Endothelial cell (in vitro differentiated cells): Measurements from ENCODE around the gene PDE4B. TPM values are rescaled to one million over a fixed set of nuclear protein-coding genes. Genes with fewer than 3 reads are reported as not detected.
A peak's percentile ranks its signal among the peaks of the same experiment; 100 is the strongest.

ENCODE experiments used
- DNase-seq: peaks from one replicate; pipeline ENCODE4 v3.0.0; 2021; ENCODE audit warnings: low spot score
- H3K27ac Mint-ChIP-seq: one replicate; pipeline ENCODE4 v1.8.0; 2021; ENCODE audit warnings: mixed read lengths, inconsistent platforms; ENCODE audit not compliant: unreplicated experiment
- H3K27me3 Mint-ChIP-seq: one replicate; pipeline ENCODE4 v1.8.0; 2021; ENCODE audit warnings: mild to moderate bottlenecking, moderate library complexity, mixed read lengths, inconsistent platforms; ENCODE audit not compliant: unreplicated experiment
- H3K36me3 Mint-ChIP-seq: one replicate; pipeline ENCODE4 v1.8.0; 2021; ENCODE audit warnings: mild to moderate bottlenecking, low read depth, mixed read lengths, inconsistent platforms; ENCODE audit not compliant: unreplicated experiment
- H3K4me1 Mint-ChIP-seq: one replicate; pipeline ENCODE4 v1.8.0; 2021; ENCODE audit warnings: mild to moderate bottlenecking, mixed read lengths, inconsistent platforms; ENCODE audit not compliant: unreplicated experiment
- H3K4me3 Mint-ChIP-seq: one replicate; pipeline ENCODE4 v1.8.0; 2021; ENCODE audit warnings: mild to moderate bottlenecking, mixed read lengths, inconsistent platforms; ENCODE audit not compliant: unreplicated experiment
- H3K9me3 Mint-ChIP-seq: one replicate; pipeline ENCODE4 v1.8.0; 2021; ENCODE audit warnings: mixed read lengths, inconsistent platforms; ENCODE audit not compliant: unreplicated experiment
- CTCF ChIP-seq: fragments of 200-600 bp; sonication (generic); IDR thresholded peaks from one replicate; pipeline ENCODE4 v1.5.0; 2021; ENCODE audit warnings: antibody characterized with exemption; ENCODE audit not compliant: unreplicated experiment
- total RNA-seq: library from RNA; stranded (reverse); fragmentation: NEBNext Ultra II Directional; extraction: Animal tissue kit (Norgen Biotek cat#: 25700); gene quantifications from one replicate; pipeline ENCODE4 v1.2.1, GENCODE V29; 2021; ENCODE audit not compliant: unreplicated experiment

Gene PDE4B
- total RNA-seq, 1 donor from 2014 or later, result 45.6 TPM

- H3K9me3 Mint-ChIP-seq, result peaks cover 20% of the 10 kb centered on the region
- no peak overlapping the region for H3K27ac Mint-ChIP-seq
- peaks cover 3% of the 10 kb centered on the region for H3K27me3 Mint-ChIP-seq
- TF ChIP-seq CTCF, result no peak
- H3K36me3 Mint-ChIP-seq, result peaks cover 20% of the 10 kb centered on the region
- peaks cover 2% of the 10 kb centered on the region for H3K4me1 Mint-ChIP-seq
- DNase-seq, result no peak
- H3K4me3 Mint-ChIP-seq, result no peak overlapping the region
Observed at GRCh38 chr1:66381621-66382275, 589.1 kb downstream of the PDE4B start.

- H3K27ac Mint-ChIP-seq, result no peak overlapping the region
- peaks cover 2% of the 10 kb centered on the region for H3K4me1 Mint-ChIP-seq
- H3K4me3 Mint-ChIP-seq, result no peak overlapping the region
- peaks cover 3% of the 10 kb centered on the region for H3K27me3 Mint-ChIP-seq
- DNase-seq, result no peak
- no peak for TF ChIP-seq CTCF
- peaks cover 20% of the 10 kb centered on the region for H3K9me3 Mint-ChIP-seq
- H3K36me3 Mint-ChIP-seq, result peaks cover 20% of the 10 kb centered on the region
Observed at GRCh38 chr1:66383168-66383567, 590.5 kb downstream of the PDE4B start.

- peaks cover 20% of the 10 kb centered on the region for H3K9me3 Mint-ChIP-seq
- peaks cover 20% of the 10 kb centered on the region for H3K36me3 Mint-ChIP-seq
Observed at GRCh38 chr1:66383611-66384010, 590.9 kb downstream of the PDE4B start.

GRCh38 chr1:66384258-66384921, 591.7 kb downstream of the PDE4B start:
- no peak for DNase-seq
- H3K9me3 Mint-ChIP-seq, result peaks cover 21% of the 10 kb centered on the region
- peaks cover 2% of the 10 kb centered on the region for H3K4me1 Mint-ChIP-seq
- no peak for TF ChIP-seq CTCF
- no peak overlapping the region for H3K4me3 Mint-ChIP-seq
- peaks cover 20% of the 10 kb centered on the region for H3K36me3 Mint-ChIP-seq
- no peak overlapping the region for H3K27ac Mint-ChIP-seq
- peaks cover 3% of the 10 kb centered on the region for H3K27me3 Mint-ChIP-seq

More at GRCh38 chr1:66383611-66384010, 590.9 kb downstream of the PDE4B start:
- H3K27ac Mint-ChIP-seq, result peak overlapping the region; percentile 58
- DNase-seq, result no peak
- no peak for TF ChIP-seq CTCF
- peaks cover 3% of the 10 kb centered on the region for H3K27me3 Mint-ChIP-seq
- peaks cover 2% of the 10 kb centered on the region for H3K4me1 Mint-ChIP-seq
- H3K4me3 Mint-ChIP-seq, result peak overlapping the region; percentile 40

- no peak for TF ChIP-seq CTCF
- H3K27me3 Mint-ChIP-seq, result peaks cover 3% of the 10 kb centered on the region
- H3K4me3 Mint-ChIP-seq, result no peak overlapping the region
- no peak overlapping the region for H3K27ac Mint-ChIP-seq
- no peaks in the 10 kb centered on the region for H3K4me1 Mint-ChIP-seq
- H3K9me3 Mint-ChIP-seq, result peaks cover 25% of the 10 kb centered on the region
- H3K36me3 Mint-ChIP-seq, result peaks cover 20% of the 10 kb centered on the region
- no peak for DNase-seq
Observed at GRCh38 chr1:66386712-66387111, 594.0 kb downstream of the PDE4B start.
